DOHH2 (cell line): ENCODE measurements around the gene LCAT.

Source experiments
- H3F3A ChIP-seq: fragments of 200-600 bp; sonication (generic), shearing (Covaris generic); 2 replicates; pipeline ENCODE4 v1.6.0; 2016; ENCODE audit warnings: antibody characterized with exemption, mild to moderate bottlenecking; ENCODE audit not compliant: control insufficient read depth, insufficient read depth
- H3K27ac ChIP-seq: fragments of 200-600 bp; sonication (generic); 2 replicates; pipeline ENCODE4 v1.5.1; 2014; ENCODE audit warnings: low read depth, mild to moderate bottlenecking, low read length, moderate library complexity
- H3K27me3 ChIP-seq: fragments of 200-600 bp; sonication (generic); 2 replicates; pipeline ENCODE4 v1.6.1; 2014; ENCODE audit warnings: mild to moderate bottlenecking, low read length, mixed read lengths; ENCODE audit not compliant: control insufficient read depth
- H3K36me3 ChIP-seq: fragments of 200-600 bp; sonication (generic); 2 replicates; pipeline ENCODE4 v1.6.1; 2014; ENCODE audit warnings: mild to moderate bottlenecking, low read length, moderate library complexity, mixed read lengths; ENCODE audit not compliant: control insufficient read depth
- H3K4me1 ChIP-seq: fragments of 200-600 bp; sonication (generic); 2 replicates; pipeline ENCODE4 v1.6.1; 2014; ENCODE audit warnings: mild to moderate bottlenecking, low read length, mixed read lengths; ENCODE audit not compliant: control insufficient read depth
- H3K4me2 ChIP-seq: fragments of 200-600 bp; sonication (generic); 2 replicates; pipeline ENCODE4 v1.6.0; 2014; ENCODE audit warnings: mild to moderate bottlenecking, low read length, moderate library complexity
- H3K4me3 ChIP-seq: fragments of 200-600 bp; sonication (generic); 2 replicates; pipeline ENCODE4 v1.5.1; 2014; ENCODE audit warnings: mild to moderate bottlenecking, low read length, mixed read lengths
- H3K79me2 ChIP-seq: fragments of 200-600 bp; sonication (generic); 2 replicates; pipeline ENCODE4 v1.6.1; 2014; ENCODE audit warnings: mild to moderate bottlenecking, low read length, mixed read lengths; ENCODE audit not compliant: control insufficient read depth
- H3K9me2 ChIP-seq: fragments of 200-600 bp; sonication (generic); replicated peaks from 2 replicates; pipeline ENCODE4 v1.6.1; 2014; ENCODE audit warnings: mild to moderate bottlenecking, low read length, mixed read lengths; ENCODE audit not compliant: control insufficient read depth
- H3K9me3 ChIP-seq: fragments of 200-600 bp; sonication (generic); 2 replicates; pipeline ENCODE4 v1.6.1; 2014; ENCODE audit warnings: antibody characterized with exemption, low read length, mixed read lengths; ENCODE audit not compliant: control insufficient read depth, insufficient read depth
- H4K20me1 ChIP-seq: fragments of 200-600 bp; sonication (generic); 2 replicates; pipeline ENCODE4 v1.6.0; 2014; ENCODE audit warnings: low read depth, mild to moderate bottlenecking, antibody characterized with exemption, low read length, moderate library complexity; ENCODE audit not compliant: control insufficient read depth, insufficient read depth
- EZH2phosphoT487 ChIP-seq: fragments of 200-600 bp; sonication (generic); IDR thresholded peaks from 2 replicates; pipeline ENCODE4 v1.6.1; 2017; ENCODE audit warnings: borderline replicate concordance, mild to moderate bottlenecking, antibody characterized with exemption, low read length, moderate library complexity, mixed read lengths
- TF ChIP-seq, protein P1 (sequence below): fragments of 200-600 bp; sonication (generic); IDR thresholded peaks from one replicate; pipeline ENCODE4 v1.5.1; 2014; ENCODE audit warnings: antibody characterized with exemption, mild to moderate bottlenecking, low read depth, low read length; ENCODE audit not compliant: poor library complexity, severe bottlenecking

The LCAT gene

GRCh38 chr16:67922221-67922620 is 21.7 kb downstream of the LCAT start:
- Histone ChIP-seq H3K27ac (no peak overlapping the region), H3K9me3 (no peaks in the 10 kb centered on the region), H3F3A (no peaks in the 10 kb centered on the region), H3K4me2 (no peak overlapping the region), H3K9me2 (no peaks in the 10 kb centered on the region), H3K36me3 (peaks cover 1% of the 10 kb centered on the region; the same call in 1 of the 2 replicates), H3K27me3 (no peaks in the 10 kb centered on the region), H4K20me1 (no peaks in the 10 kb centered on the region), H3K79me2 (no peaks in the 10 kb centered on the region), H3K4me1 (peaks cover 7% of the 10 kb centered on the region), H3K4me3 (no peak overlapping the region)
- TF ChIP-seq EZH2phosphoT487 = no peak
- TF ChIP-seq, protein P1, sequence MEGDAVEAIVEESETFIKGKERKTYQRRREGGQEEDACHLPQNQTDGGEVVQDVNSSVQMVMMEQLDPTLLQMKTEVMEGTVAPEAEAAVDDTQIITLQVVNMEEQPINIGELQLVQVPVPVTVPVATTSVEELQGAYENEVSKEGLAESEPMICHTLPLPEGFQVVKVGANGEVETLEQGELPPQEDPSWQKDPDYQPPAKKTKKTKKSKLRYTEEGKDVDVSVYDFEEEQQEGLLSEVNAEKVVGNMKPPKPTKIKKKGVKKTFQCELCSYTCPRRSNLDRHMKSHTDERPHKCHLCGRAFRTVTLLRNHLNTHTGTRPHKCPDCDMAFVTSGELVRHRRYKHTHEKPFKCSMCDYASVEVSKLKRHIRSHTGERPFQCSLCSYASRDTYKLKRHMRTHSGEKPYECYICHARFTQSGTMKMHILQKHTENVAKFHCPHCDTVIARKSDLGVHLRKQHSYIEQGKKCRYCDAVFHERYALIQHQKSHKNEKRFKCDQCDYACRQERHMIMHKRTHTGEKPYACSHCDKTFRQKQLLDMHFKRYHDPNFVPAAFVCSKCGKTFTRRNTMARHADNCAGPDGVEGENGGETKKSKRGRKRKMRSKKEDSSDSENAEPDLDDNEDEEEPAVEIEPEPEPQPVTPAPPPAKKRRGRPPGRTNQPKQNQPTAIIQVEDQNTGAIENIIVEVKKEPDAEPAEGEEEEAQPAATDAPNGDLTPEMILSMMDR = no peak

- Histone ChIP-seq H3K79me2 (no peaks in the 10 kb centered on the region), H3K36me3 (no peaks in the 10 kb centered on the region), H3K9me2 (no peaks in the 10 kb centered on the region), H3K4me2 (no peak overlapping the region), H3K4me1 (no peaks in the 10 kb centered on the region), H3K27ac (no peak overlapping the region), H3K9me3 (no peaks in the 10 kb centered on the region), H3K4me3 (no peak overlapping the region), H3F3A (no peaks in the 10 kb centered on the region), H4K20me1 (0 out of 2 replicates have a peak, but pooled peaks cover 2% of the 10 kb centered on the region), H3K27me3 (no peaks in the 10 kb centered on the region)
- TF ChIP-seq, protein P1 = no peak
- TF ChIP-seq EZH2phosphoT487 = no peak
Observed at GRCh38 chr16:67919622-67920221, 24.2 kb downstream of the LCAT start.

- no peak for TF ChIP-seq EZH2phosphoT487
- TF ChIP-seq, protein P1 = no peak
Observed at GRCh38 chr16:67917852-67918236, 26.1 kb downstream of the LCAT start.

More at GRCh38 chr16:67917852-67918236, 26.1 kb downstream of the LCAT start:
- no peaks in the 10 kb centered on the region for H3K9me2 ChIP-seq
- H4K20me1 ChIP-seq = 0 out of 2 replicates have a peak, but pooled peaks cover 2% of the 10 kb centered on the region
- no peaks in the 10 kb centered on the region for H3K27me3 ChIP-seq
- H3F3A ChIP-seq = no peaks in the 10 kb centered on the region
- H3K4me3 ChIP-seq = no peak overlapping the region
- no peaks in the 10 kb centered on the region for H3K79me2 ChIP-seq
- H3K9me3 ChIP-seq = no peaks in the 10 kb centered on the region
- H3K27ac ChIP-seq = no peak overlapping the region
- no peak overlapping the region for H3K4me2 ChIP-seq
- no peaks in the 10 kb centered on the region for H3K36me3 ChIP-seq
- no peaks in the 10 kb centered on the region for H3K4me1 ChIP-seq
